Stimulated activated CD4-positive, alpha-beta T cell treated with anti-CD3 and anti-CD28 coated beads, Interleukin-4, amount 100 ng/mL, for 1 hour (primary cell): ENCODE measurements around the gene MS4A18.

ENCODE experiments used
- DNase-seq: peaks from one replicate; pipeline ENCODE4 v3.0.0-alpha.2; 2020

The MS4A18 gene

GRCh38 chr11:60768202-60768601 is 43.7 kb downstream of the MS4A18 start:
- no peak for DNase-seq

GRCh38 chr11:60769273-60769672 is 44.8 kb downstream of the MS4A18 start:
- DNase-seq: no peak

- DNase-seq: no peak
Measured at GRCh38 chr11:60769811-60770210, 45.3 kb downstream of the MS4A18 start.

- no peak for DNase-seq
Measured at GRCh38 chr11:60771146-60771545, 46.6 kb downstream of the MS4A18 start.

DNA sequence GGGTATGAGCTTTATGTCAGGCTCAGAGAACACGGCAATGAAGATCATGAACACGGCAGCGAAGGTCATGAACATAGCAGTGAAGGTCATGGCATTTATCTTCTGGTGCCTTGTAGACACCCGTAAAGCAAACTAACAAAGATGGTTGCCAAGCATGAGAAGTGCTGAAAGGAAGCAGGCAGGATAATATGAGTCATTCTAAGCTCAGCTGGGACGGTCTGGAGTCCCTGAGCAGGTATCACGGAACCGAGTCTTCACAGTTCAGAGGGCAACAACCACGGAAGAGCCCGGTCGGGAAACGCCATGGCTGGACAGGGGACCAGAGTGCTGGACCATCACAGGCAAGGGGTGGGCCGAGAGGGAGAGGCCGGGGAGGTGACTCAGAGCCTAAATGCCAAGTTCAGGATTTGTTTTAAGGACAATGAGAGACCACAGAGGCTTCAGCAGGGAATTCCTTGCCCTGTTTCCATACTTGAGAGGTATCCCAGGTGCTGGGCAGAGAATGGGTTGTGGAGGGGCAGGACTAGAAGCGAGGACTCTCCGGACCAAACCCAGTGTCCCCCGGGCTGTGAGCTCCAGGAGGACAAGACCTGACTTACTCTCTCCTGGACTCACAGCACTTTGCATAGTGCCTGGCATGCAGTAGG is 47.5 kb downstream of the MS4A18 start:
- DNase-seq: no peak

DNA sequence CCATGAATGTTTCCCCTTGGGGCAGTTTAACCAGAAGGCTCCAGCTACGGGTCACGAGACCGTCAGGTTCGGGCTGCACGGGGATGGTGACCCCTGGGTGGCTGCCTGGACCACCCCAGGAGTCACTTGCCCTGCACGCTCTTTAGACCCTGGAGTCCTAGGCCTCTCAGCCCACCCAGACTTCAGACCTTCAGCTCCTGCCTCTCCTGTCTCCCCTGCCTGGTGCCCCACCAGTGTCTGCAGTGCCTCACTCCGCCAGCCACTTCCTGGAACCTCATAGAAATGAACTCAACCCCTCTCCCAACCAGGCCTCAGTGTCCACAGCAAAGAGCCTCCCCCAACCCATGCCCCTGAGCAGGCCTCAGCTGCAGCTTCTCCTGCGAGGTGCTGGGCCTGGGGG is 48.1 kb downstream of the MS4A18 start:
- DNase-seq: no peak

- no peak for DNase-seq
Measured at GRCh38 chr11:60774726-60775125, 50.2 kb downstream of the MS4A18 start.

DNA sequence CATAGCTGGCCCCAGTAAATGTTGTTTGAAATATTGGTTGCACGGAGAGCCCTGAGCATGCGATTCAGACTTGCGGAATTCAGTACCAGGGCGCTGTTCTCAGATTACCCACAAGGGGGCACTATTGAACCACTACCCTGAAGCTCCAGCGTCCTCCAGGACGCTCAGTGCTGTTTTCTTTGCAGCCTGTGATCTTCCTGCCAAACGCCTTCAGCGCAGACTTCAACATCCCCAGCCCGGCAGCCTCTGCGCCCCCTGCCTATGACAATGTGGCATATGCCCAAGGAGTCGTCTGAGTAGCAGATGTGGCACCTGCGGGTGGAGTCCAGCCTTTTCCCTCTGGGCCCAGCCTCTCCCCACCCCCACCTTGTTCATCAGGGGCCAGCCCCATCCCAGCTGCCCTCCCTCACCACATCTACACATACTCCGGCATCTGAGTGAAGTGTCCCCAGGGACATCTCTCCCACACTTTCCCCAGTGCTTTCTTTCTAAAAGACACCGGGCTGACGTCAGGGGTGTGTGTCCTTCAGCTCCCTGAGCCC is 51.0 kb downstream of the MS4A18 start:
- DNase-seq: peak; percentile 77

GRCh38 chr11:60776167-60776566 is 51.6 kb downstream of the MS4A18 start:
- no peak for DNase-seq

DNA sequence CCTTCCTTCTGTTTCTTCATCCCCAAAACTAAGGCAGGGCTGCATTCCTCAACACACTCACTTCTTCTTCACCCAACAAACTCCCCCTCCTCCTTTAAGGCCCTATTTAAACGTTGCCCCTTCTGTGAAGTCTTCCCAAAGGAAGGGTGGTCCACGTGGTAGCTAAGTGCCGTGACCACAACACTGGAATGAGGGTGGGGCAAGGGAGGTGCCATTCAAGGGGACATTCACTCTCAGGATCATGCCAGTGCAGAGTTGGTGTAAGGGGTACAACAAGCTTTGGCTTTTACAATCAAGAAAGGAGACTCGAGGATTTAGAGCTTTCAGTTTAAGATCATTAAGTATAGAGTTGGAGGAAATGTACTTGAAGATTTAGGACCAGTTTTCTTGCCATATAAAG is 52.6 kb downstream of the MS4A18 start:
- no peak for DNase-seq

GRCh38 chr11:60777572-60777971 is 53.1 kb downstream of the MS4A18 start:
- DNase-seq: no peak

DNA sequence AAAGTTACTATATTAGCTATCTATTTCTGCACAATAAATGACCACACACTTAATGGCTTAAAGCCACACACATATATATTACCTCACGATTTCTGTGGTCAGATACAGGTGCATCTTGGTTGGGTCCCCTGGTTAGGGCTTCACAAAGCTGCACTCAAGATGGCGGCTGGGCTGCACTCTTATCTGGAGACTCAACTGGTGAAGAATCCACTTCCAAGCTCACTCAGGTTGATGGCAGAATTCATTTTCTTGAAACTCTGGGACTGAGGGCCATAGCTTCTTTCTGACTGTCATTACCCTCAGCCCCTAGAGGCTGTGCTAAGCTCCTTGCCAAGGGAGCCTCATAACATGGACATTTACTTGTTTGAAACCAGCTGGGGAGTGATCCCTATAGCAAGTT is 55.5 kb downstream of the MS4A18 start:
- DNase-seq: no peak

GRCh38 chr11:60780774-60781173 is 56.3 kb downstream of the MS4A18 start:
- no peak for DNase-seq

DNA sequence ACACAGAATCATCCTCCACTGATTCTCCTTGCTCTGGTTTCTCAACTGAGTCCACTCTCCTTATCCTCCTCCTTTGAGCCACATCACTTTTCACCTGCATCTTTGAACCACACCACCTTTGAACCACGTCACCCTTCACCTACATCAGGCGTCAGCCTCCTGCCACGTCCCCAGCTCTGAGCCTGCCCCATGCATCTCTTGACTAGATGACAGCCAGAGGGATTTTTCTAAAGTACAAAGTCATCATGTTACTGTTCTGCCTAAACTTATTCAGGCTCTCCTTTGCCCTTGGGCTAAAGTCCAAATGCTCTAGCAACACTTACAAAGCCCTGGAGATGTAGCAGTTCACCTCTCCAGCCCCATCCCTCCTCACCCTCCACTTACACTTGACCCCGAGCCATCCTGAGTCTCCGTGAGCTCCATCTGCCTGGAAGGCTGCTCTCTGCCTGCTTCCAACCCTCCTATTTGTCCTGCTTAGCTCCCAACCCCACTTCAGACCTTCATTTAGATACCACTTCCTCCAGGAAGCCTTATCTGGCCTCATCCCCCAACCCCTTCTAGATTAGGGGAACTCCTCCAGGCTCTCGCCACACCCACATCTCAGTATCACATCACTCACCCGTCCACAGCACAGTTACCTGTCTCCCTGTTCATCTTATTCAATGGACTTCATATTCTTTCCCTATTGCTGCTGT is 56.9 kb downstream of the MS4A18 start:
- no peak for DNase-seq

GRCh38 chr11:60781981-60782316 is 57.4 kb downstream of the MS4A18 start:
- DNase-seq: no peak

DNA sequence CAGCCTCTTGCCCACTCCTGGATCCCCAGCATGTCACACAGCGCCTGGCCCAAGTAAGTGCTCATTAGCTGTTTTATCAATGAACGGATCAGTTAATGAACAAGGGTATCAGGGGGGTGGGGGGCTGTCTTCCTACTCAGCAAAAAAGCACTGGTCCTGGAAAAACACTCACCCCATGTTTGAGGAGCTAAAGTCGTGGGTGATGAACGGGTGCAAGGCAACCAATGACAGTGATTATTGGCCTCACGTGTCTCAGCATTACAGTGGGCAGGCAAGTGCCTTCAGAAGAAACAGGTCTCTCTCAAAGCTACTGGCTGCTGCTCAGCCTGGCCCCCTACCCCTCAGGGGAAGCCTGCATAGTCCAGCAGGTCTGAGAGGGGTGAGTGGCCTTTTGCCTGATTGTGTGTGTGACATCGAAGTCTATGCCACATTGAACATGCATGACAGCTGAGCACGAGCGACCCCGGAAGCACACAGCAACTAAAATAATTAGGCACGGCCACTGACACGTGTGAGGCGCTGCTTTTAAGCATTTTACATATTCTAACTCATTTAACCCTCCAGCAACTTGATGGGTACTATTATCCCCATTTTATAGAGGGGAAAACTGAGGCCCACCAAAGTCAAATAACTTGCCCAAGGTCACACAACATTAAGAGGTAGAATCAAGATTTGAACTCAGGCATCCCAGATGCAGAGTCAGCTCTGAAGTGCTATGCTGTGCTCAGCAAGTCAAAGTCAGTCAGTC is 58.0 kb downstream of the MS4A18 start:
- no peak for DNase-seq

DNA sequence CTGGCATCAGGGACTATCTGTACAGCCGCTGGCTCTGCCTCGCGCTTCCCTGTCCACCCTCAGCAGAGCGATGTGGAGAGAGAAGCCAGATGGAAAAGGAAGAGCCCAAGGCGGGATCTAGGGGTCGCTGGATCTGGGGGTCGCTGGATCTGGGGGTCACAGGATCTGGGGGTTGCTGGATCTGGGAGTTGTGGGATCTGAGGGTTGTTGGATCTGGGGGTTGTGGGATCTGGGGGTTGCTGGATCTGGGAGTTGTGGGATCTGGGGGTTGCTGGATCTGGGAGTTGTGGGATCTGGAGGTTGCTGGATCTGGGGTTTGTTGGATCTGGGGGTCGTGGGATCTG is 58.6 kb downstream of the MS4A18 start:
- no peak for DNase-seq

DNA sequence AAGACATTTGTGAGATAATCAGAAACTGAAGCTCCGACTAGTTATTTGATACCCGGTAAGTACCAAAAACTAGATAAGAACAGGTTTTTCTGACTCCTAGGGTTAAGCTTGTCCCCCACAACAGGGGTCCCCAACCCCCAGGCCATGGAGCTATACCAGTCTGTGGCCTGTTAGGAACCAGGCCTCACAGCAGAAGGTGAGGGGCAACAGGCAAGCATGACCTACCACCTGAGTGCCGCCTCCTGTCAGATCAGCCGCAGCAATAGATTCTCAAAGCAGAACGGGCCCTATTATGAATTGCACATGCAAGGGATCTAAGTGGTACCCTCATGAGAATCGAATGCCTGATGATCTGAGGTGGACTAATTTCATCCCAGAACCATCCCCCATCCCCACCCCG is 59.4 kb downstream of the MS4A18 start:
- DNase-seq: no peak

GRCh38 chr11:60785136-60785535 is 60.6 kb downstream of the MS4A18 start, which contains the start of gene MS4A10:
Gene MS4A10, plus strand, starts transcription at chr11:60785333. Its CDS starts 5,003 bp downstream, at chr11:60790336.
- no peak for DNase-seq

DNA sequence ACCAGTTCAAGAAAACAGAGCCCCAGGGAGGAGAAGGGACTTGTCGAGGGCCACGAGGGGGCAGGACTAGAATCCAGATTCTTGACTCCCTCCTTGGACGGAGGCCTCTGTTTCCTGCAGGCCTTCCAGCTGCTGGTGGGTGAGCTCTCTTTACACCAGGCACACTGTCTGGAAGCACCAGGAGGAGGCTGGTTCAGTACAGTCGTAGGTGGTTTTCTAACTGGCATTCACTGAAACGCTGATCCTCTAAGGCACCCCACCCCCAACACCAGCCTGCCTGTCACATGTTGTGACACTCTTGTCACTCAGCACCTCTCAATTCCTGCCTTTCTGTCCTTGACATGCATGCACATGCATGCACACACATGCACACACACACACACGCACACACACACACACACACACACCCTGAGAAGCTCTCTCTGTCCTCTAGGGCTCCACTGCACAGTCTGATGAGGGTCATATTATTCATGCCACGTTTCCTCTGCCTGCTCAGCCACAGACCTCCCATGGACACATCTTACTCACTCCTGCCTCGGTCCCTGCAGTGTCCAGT is 61.4 kb downstream of the MS4A18 start:
- no peak for DNase-seq

GRCh38 chr11:60786811-60787567 is 62.5 kb downstream of the MS4A18 start:
- DNase-seq: no peak

DNA sequence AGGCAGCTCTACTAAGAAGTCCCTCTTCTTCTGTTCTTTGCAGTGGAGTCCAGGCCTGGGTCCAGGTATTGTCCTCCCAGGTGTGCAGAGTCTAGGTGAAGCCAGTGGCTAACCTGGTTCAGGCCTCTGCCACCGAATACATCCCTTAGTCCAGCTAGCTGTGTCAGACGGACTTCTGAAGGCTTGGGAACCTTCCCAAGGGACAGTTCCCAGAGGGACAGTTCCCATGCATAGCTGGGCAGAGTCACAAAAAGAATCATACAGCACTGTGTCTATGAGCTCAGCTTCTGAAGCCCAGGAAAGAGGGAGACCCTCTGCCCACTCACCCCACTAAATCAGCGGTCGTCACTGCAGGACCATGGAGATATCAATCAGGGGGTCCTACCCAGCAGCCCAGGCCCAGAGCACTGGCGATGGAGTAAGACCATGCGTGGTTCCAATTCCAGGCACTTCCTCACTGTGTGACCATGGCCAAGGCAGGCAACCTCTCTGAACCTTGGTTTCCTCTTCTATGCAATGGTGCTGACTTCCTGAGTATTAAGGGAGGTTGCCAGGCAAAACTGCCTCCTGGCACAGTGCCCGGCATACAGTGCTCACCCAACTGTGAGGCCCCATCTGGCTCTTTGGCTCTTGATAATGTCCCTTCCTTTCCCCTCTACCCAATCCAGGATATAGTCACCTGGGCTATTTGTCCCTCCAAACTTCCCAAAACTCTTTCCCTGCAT is 64.0 kb downstream of the MS4A18 start:
- no peak for DNase-seq
